GM21723 (cell line): Measurements from ENCODE around the gene CSTA.

Experiments used
- ATAC-seq: cut with Tn5 transposase; IDR thresholded peaks from one replicate; pipeline ENCODE4 v1.9.1; 2021; ENCODE audit warnings: mild to moderate bottlenecking, moderate library complexity; ENCODE audit not compliant: unreplicated experiment

Gene CSTA, protein sequence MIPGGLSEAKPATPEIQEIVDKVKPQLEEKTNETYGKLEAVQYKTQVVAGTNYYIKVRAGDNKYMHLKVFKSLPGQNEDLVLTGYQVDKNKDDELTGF

DNA sequence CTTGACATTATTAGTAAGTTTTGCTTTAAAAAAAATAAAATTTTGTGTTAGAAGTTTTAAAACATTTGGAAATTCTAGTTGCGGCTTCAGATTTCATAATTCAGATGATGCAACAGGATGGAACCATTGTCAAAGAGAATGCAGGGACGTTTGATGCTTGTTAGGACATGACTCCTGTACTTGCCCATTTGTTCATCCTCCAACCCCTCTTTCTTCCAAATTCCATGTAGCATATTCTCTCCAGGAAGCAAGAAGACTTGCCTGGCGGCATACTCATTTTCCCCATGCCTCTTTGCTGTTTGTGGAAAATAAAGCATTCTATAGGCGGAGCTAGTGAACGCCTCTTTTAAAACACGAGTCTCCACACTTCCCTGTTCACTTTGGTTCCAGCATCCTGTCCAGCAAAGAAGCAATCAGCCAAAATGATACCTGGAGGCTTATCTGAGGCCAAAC, at the start of gene CSTA:
CSTA (plus strand) TSS at position 378 of the 453 bp plus-strand sequence; CDS start at position 423, 45 bp downstream.
- no peak for ATAC-seq

DNA sequence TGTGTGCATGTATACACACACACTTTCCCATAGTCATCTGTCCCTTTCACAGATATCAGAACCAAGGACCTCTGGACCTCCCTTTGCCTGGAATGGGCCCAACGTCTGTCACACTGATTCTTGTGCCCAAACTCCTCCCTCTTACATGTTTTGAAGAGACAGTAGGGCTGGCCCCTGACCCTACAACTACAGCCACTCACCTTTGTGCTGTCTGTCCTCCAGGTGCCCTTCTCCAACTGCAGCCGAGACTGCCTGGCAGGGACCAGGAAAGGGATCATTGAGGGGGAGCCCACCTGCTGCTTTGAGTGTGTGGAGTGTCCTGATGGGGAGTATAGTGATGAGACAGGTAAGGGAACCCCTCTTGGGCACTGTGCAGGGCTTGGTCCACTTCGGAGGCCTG, 43.2 kb upstream of the CSTA start:
- ATAC-seq: no peak

DNA sequence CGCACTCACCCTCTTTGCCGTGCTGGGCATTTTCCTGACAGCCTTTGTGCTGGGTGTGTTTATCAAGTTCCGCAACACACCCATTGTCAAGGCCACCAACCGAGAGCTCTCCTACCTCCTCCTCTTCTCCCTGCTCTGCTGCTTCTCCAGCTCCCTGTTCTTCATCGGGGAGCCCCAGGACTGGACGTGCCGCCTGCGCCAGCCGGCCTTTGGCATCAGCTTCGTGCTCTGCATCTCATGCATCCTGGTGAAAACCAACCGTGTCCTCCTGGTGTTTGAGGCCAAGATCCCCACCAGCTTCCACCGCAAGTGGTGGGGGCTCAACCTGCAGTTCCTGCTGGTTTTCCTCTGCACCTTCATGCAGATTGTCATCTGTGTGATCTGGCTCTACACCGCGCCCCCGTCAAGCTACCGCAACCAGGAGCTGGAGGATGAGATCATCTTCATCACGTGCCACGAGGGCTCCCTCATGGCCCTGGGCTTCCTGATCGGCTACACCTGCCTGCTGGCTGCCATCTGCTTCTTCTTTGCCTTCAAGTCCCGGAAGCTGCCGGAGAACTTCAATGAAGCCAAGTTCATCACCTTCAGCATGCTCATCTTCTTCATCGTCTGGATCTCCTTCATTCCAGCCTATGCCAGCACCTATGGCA, 41.1 kb upstream of the CSTA start:
- no peak for ATAC-seq

DNA sequence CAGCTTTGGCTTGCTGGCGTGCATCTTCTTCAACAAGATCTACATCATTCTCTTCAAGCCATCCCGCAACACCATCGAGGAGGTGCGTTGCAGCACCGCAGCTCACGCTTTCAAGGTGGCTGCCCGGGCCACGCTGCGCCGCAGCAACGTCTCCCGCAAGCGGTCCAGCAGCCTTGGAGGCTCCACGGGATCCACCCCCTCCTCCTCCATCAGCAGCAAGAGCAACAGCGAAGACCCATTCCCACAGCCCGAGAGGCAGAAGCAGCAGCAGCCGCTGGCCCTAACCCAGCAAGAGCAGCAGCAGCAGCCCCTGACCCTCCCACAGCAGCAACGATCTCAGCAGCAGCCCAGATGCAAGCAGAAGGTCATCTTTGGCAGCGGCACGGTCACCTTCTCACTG, 40.6 kb upstream of the CSTA start:
- no peak for ATAC-seq

DNA sequence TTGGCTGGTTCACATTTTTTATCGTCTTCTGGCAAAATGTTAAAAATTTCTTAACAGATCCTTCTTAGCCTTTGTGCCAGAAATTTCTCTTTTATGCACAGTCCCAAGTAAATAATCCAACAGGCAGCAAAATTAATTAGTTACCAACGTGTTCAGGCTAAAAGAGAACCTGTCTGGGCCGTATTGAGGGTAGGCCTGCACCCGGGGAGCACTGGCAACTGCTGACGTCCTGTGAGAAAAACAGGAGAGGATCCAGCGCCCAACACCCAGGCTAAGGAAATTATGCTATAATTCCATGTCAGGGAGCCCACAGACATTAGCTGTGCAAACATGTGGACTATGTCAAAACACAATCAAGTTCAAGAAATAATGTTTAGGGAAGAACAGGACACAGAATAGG, 30.7 kb upstream of the CSTA start:
- no peak for ATAC-seq

DNA sequence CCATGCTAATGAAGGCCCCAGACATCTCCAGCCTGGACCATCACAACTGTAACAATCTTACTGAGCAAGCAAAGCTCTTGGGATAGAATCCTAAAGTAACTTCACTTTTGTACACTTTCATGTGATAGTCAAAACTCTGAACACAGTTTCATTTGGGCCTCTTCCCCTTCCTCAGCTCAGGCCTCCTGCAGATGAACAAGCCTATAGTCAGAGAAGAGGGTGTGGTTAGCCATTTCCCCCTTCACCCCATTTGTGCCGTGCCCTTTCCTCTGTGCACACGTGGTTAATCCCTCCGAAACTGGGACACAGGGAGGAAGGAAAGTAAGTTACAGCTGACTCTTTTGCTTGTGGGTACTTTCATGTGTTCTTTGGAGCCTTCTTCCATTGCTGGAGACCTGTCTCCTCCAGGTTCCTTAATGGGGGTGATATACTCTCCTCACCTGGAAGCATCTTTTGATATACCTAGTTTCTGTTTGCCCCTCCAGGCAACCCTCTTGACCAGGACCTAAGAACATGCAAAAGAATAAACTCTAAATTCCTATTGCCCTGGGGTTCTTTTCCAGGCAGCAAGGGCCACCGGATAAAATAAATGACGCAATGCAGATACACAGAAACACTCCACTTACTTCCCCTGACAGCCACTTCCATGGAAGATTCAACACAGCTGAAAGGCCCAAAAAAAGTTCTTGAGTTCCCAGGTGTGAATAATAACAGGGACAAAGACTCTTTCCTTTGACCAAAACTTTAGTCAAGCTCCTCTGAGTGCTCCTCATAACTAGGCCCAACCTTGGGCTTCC, 29.6 kb upstream of the CSTA start:
- no peak for ATAC-seq

DNA sequence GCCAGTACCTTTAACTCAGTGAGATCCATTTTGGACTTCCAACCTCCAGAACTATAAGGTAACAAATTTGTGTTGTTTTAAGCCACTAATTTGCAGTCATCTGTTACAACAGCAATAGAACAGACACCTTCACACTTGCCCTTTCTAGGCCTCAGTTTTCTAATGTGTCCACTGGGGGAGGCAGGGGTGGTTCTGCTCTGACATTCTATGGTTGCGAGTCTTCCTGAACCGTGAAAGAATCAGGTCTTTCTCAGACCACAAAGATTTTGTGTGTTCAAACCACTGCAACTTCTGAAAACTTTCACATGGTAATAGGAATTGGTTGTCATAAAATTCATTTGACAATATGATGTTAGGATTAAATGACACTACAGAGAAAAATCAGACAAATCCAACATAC, 26.8 kb upstream of the CSTA start:
- no peak for ATAC-seq

DNA sequence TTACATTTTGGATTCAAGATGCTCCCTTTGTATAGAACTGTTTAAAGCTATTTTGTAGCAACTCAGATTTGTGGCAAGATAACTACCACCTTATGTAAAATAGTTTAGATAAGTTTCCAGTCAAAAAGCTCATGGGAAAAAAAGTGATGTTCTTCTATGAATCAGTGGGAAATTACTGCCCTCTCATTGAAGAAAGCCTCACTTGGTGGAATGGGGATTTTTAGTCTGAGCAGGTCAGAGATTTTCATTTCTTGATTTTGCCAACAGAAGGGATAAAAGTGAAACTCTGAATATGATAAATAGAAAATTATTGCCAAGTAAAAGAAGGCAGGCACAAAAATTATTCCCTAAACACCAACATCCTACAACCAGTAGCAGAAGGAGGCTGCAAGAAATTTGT, 25.8 kb upstream of the CSTA start:
- no peak for ATAC-seq

DNA sequence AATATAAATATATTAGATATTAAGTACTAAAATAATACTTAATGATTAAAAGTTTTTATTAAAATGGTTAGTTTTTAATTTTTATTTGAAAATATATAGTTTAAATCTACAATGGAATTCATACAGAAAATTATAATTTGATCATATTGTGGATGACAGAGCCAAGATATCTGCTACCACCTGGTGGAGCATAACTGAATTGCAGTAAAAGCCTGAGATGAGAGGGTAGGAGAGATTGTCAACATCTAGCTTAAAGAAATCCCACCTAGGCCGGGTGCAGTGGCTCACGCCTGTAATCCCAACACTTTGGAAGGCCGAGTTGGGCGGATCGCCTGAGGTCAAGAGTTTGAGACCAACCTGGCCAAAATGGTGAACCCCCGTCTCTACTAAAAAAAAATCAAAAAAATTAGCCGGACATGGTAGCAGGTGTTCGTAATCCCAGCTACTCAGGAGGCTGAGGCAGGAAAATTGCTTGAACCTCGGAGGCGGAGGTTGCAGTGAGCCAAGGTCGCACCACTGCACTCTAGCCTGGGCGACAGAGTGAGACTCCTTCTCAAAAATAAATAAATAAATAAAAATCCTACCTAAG, 25.1 kb upstream of the CSTA start:
- ATAC-seq: no peak

DNA sequence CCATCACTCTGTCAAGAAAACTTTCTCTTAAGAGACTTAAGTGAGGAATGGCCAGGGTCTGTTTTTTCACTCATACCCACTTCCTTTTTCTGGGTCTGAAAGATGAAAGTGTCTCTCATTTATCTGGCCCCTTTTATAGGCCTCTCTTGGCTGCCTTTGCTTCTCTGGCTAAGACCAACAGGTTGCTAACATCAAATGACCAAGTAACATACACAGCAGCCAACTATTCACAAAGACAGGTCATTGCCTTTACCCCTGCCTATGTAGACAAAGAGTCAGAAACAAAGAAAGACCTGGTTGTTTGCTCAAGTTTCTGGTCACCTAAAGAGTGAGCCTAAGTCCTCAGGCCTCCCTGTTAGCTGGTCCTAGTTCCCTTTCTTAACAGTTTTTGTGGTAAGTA, 24.0 kb upstream of the CSTA start:
- ATAC-seq: peak; percentile 44

DNA sequence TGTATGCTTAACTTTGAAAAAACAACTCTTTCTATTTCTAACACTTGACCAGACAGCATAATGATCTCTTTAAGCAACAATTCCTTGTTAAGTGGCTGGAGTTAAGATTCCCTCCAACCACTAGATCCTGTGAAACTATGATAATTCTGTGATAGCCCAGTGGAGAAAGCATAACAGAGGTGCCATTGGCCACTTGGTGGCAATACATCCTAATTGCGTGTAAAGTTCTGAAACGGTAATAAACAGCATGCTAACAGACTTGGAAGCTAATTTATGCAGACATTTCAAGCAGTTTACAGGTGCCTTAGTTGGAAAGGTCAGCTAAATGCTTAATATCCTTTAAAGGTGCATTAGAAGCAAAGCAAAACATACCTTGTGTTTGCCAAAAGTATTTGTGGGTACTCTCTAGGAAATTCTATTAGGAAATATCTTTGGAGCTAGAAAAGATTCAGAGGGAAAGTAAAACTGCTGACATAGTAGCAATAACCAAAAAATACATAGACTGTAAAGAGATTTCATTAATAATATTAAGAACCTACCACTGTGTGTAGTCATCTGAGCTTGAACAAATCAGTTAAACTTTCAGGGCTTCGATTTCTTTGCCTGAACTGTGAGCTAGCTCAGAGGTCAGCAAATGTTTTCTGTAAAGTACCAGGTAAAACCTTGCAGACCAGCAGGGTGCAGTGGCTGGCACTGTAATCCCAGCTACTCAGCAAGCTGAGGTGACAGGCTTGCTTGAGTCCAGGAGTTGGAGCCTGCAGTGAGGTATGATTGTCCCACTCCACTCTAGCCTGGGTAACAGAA, 19.0 kb upstream of the CSTA start:
- no peak for ATAC-seq

DNA sequence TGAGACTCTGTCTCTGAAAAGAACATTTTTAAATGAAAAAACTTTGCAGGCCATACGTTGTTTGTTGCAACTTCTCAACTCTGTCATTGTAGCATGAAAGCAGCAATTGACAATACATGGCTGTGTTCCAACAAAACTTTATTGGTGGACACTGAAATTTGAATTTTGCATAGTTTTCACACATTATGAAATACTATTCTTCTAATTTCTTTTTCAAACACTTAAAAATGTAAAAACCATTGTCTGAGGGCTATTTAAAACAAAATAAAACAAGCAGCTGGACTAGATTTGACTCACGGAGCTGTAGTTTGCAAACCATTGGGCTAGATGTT, 18.5 kb upstream of the CSTA start:
- no peak for ATAC-seq

DNA sequence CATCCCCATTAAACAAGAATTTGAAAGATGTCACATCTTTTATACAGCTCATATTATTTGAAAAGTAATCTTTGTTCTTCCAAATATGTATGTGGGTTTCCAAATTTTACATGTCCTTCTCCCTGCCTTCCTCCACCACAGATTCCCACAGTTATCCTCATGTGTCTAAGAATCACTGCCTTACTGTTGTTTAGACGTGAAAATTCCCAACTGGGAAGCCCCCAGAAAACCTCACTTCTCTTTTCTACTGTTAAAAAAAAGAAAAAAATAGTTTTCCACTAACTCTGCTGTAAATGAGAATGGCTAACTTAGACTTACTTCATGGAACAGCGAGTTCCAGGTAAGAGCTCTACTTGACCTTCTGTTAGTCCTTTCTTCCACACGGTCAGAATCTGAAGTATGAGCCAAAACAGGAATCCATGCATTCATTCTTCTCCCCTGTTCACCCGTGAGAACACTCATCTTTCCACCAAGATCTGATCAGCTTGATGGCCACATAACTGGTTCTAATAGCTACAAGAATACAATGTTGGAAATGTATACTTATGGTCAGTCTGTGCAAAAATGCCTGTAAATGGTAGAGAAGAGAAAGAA, 17.9 kb upstream of the CSTA start:
- ATAC-seq: no peak

DNA sequence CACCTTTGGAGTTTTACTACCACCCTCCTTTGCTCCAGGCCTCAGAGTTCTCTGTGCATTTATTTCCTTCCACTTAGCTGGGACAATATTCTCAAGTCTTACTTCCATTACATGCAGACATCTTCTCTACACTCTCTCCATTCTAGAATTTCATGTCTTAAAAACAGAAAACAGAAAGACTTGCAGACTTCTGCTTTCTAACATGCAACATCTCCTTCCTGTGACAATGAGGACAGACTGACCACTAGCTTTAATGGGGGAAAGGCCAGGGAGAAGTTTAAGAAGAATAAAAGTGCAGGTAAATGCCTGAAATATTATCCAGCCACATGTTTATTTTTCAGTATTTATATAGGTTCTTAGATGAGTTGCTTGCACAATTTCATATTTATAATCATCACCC, 17.1 kb upstream of the CSTA start:
- ATAC-seq: no peak

DNA sequence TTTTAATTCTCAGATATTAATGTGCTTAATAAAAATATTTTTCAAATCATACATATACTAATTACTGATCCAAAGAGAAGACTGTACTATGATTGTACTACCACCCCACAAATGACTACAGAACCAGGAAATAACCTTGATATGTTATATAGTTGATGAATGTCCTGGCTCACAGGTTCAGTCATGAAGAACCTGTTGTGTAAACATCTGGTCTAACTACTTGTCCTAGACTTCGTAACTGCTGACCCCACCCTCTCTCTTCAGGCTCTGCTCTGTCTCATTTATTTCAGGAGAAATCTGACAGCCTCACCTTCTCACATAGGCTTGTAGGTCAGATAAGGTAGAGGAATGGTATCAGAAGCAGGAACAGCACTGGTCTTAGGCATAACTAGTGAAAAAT, 14.7 kb upstream of the CSTA start:
- no peak for ATAC-seq

DNA sequence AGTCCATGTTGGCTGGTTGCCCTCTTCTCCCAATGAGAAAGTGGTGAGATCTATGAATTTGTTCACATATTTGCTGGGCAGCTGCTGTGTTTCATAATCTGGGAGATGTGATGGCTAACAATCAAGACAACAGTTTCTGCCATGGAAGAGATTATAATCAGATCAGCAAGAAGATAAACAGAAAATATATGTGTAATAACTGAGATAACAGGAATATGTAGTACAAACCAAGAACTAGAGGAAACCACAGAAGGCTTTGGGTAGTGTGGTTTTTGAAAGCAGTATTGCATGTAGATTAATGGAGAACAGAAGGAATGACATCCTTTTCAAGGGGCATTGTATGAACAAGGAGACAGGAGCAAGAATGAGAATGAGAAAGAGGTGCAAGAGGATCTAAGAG, 12.2 kb upstream of the CSTA start:
- no peak for ATAC-seq

DNA sequence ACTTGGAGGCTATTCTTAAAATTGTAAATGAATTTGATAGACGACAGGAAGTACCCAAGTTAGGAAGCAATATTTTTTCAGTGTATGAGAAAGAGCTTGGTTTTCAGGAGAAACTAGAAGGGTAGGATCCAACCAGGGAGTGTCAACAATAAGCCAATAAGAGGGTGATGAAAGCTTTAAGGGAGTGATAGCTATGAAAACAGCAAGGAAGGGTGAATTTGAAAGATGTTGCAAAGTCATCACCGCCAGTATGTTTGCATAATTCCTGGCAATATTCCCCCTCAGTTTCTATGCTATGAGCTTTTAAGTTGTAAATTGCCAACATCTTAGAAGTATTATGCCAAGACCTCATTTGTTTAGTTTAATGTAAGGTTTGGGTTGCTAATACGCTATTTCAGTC, 11.8 kb upstream of the CSTA start:
- ATAC-seq: no peak

DNA sequence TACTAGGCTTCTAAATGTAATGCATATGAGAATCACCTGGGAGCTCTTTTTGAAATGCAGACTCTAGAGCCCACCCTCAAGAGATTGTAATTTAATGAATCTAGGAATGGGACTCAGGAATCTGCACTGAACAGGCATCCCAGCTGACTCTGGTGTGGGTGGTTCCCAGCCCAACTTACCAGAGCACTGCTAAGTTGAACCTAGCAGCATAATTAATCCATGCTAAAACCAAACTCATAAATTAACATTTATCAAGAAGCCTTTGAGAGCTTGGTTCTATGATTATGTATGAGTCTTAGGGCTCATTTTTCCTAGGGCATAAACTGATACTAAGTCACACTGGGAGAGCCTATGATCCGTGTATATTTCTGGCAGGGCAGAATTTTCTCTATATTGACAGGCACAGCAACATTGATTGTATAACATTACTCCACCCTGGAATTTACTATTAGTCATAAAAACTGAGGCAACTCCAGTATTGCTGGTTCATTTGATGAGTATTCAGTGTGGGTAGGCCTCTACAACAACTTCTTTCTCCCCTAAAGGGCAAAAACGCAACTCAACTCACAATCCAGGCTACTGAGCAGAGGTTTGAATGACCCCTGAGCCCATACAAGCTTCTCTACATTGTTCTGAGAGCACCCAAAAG, 10.7 kb upstream of the CSTA start:
- ATAC-seq: no peak

DNA sequence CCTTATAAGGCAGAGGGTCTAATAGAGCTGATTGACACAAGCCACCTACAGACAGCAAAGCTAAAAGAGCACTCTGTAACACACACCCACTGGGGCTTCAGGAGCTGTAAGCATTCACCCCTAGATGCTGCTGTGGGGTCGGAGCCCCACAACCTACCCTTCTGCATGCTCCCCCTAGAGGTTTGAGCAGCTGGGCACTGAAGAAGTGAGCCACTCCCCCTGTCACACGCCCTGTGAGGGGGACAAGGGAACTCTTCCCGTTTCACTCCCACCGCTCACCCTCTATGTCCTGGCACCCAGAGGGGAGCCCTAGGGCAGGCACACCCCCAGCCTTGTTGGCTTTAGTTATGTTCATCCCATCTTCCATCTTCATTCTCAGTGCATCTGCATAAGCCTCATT, 9.4 kb upstream of the CSTA start:
- no peak for ATAC-seq

DNA sequence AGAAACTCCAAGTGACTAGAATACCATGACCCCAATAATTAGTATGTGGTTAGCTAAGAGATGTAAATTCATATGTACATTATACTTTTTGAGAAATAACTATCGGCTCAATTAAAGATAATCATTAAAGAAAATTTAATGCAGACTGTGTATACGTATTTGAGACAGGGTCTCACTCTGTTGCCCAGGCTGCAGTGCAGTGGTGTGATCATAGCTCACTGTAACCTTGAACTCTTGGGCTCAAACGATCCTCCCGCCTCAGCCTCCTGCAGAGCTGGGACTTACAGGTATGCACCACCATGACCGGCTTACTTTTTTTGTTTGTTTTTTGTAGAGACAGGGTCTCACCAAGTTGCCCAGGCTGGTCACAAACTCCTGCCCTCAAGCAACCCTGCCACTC, 8.7 kb upstream of the CSTA start:
- ATAC-seq: no peak
